NT2/D1 (cell line): ENCODE data around the gene LRP5.
"Not testable (repeated sequence)": the region's sequence is repeated elsewhere in the genome, so short reads cannot be mapped to it uniquely, and the experiment has no call there.

Source experiments
- DNase-seq: peaks from one replicate; pipeline ENCODE4 v3.0.0-alpha.2; 2011; ENCODE audit warnings: low read depth, low spot score
- H3K27me3 ChIP-seq: 2 replicates; pipeline ENCODE4 v1.6.0; 2011; ENCODE audit warnings: mild to moderate bottlenecking; ENCODE audit not compliant: insufficient read length, insufficient read depth
- H3K36me3 ChIP-seq: 2 replicates; pipeline ENCODE4 v1.6.1; 2011; ENCODE audit warnings: mild to moderate bottlenecking, low read length, mixed read lengths; ENCODE audit not compliant: insufficient read depth, insufficient read length
- H3K4me1 ChIP-seq: 2 replicates; pipeline ENCODE4 v1.5.1; 2011; ENCODE audit not compliant: insufficient read depth, insufficient read length
- H3K4me3 ChIP-seq: 2 replicates; pipeline ENCODE4 v1.5.1; 2011; ENCODE audit warnings: low read depth; ENCODE audit not compliant: insufficient read length
- H3K9ac ChIP-seq: 2 replicates; pipeline ENCODE4 v1.6.0; 2011; ENCODE audit warnings: low read depth; ENCODE audit not compliant: insufficient read length
- H3K9me3 ChIP-seq: 2 replicates; pipeline ENCODE4 v1.5.1; 2011; ENCODE audit warnings: mild to moderate bottlenecking, low read length; ENCODE audit not compliant: insufficient read depth
- SUZ12 ChIP-seq: IDR thresholded peaks from 2 replicates; pipeline ENCODE4 v1.6.1; 2011; ENCODE audit not compliant: insufficient read length, insufficient read depth; ENCODE audit errors: extremely low read depth
- YY1 ChIP-seq: IDR thresholded peaks from 2 replicates; pipeline ENCODE4 v1.6.1; 2011; ENCODE audit not compliant: insufficient read length, insufficient read depth
- ZNF274 ChIP-seq: IDR thresholded peaks from 2 replicates; pipeline ENCODE4 v1.6.1; 2011; ENCODE audit warnings: mild to moderate bottlenecking, low read depth, low read length

Gene LRP5

DNA sequence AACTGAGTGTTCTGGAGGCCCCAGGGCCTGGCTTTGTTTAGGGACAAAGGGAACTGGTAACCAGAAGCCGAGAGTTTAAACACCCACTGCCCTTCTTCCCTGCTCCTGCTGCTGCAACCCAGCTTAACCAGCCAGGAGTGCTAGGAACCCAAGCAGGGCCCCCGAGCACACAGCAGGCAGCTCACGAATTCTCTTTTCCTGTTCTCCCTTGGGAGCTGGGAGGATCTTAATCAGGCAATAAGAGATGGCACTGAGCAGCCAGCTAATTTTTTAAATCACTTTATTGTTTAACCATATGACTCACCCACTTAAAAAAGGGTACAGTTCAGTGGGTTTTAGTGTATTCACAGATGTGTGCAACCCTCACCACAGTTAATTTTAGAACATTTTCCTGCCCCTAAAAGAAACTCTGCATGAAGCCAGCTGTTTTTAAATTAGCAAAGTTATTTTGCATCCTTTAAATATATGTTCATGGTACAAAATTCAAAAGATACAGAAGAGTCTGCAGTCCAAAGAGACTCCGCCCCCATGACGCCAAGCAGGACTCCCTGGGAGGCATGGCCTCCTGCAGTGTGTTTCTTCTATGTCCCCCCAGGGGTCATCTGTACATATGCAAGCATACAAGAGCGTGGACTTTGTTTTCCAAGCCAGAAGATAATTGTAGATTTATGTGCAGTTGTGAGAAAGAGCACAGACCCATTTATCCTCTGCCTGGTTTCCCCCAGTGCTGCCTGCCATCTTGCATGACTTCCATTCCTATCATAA lies 129.3 kb downstream of the LRP5 start:
- no peaks in the 10 kb centered on the region for H3K9me3 ChIP-seq
- H3K9ac ChIP-seq, result no peak overlapping the region
- DNase-seq, result no peak
- peaks cover 30% of the 10 kb centered on the region for H3K4me1 ChIP-seq
- H3K27me3 ChIP-seq, result no peaks in the 10 kb centered on the region
- TF ChIP-seq ZNF274 (no peak), YY1 (no peak), SUZ12 (no peak)
- H3K36me3 ChIP-seq, result peaks cover 41% of the 10 kb centered on the region
- H3K4me3 ChIP-seq, result no peak overlapping the region

DNA sequence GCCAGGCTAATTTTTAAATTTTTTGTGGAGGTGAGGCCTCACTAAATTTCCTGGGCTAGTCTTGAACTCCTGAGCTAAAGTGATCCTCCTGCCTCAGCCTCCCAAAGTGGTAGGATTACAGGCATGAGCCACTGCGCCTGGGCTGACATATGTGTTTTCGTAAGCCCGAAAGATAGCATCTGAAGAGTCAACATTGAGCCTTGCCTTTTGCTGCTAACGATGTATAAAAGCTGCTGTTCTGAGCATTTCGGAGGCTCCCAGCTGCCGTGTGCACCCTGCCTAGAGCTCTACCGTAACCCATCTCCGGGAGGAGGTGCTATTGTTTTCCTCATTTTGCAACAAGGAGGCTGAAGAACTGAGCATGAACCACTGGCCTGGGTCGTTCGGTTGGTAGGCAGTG lies 130.0 kb downstream of the LRP5 start:
- Histone ChIP-seq H3K36me3 (peaks cover 44% of the 10 kb centered on the region), H3K27me3 (no peaks in the 10 kb centered on the region), H3K4me3 (no peak overlapping the region), H3K4me1 (peaks cover 30% of the 10 kb centered on the region), H3K9ac (no peak overlapping the region), H3K9me3 (no peaks in the 10 kb centered on the region)
- no peak for DNase-seq
- no peak for TF ChIP-seq SUZ12
- TF ChIP-seq ZNF274, result no peak
- no peak for TF ChIP-seq YY1

DNA sequence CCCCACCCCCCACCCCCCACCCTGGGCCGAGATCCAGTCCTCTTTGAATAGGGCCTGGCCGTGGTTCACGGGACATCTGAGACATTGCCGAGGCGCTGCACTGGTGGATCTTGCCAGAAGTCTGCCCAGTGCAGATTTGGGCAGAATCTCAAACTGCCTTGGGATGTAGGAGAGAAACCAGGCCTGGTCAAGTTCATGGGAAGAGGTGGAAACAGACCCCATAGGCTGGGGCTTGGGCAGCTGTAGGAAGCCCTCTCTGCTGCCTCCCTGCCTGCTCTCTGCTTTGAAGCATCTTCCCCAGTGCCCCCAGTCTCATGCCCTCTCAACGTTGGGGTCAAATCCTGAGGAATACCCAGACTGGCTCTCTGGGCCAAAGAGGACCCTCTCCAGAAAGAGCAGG lies 132.2 kb downstream of the LRP5 start:
- TF ChIP-seq YY1, result no peak
- no peak for TF ChIP-seq ZNF274
- TF ChIP-seq SUZ12, result no peak
- DNase-seq, result no peak

DNA sequence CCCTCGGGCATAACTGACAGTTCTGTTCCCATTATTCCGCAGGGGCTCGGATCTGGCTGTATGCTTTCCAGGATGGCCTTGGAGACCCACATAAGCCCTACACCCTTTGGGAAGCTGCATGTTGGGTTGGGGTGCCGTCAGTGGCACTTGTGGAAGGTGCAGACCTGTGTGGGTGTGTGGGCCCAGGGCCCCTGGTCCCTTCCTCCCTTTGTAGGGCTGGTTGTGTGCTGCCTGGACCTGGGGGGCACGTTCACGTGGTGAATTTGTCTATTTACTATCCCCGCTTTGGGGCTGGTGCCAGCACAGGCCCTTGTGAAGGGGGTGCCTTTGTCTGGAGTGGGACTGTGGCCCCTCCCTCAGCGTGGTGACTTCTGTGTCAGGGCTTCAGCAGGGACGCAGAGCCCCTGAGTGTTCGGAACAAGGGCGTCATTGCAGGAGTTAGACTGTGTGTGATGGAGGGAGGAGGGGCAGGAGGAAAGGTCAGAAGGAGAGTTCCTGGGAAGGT lies 133.2 kb downstream of the LRP5 start:
- Histone ChIP-seq H3K4me1 (peaks cover 17% of the 10 kb centered on the region), H3K9ac (no peak overlapping the region), H3K9me3 (no peaks in the 10 kb centered on the region), H3K36me3 (peaks cover 42% of the 10 kb centered on the region), H3K4me3 (no peak overlapping the region), H3K27me3 (no peaks in the 10 kb centered on the region)
- DNase-seq, result no peak
- TF ChIP-seq SUZ12, result no peak
- TF ChIP-seq ZNF274, result no peak
- TF ChIP-seq YY1, result no peak

More for the DNA sequence above, 132.2 kb downstream of the LRP5 start:
- Histone ChIP-seq H3K4me3 (no peak overlapping the region), H3K9me3 (no peaks in the 10 kb centered on the region), H3K4me1 (peaks cover 26% of the 10 kb centered on the region), H3K36me3 (peaks cover 41% of the 10 kb centered on the region), H3K27me3 (no peaks in the 10 kb centered on the region), H3K9ac (no peak overlapping the region)

DNA sequence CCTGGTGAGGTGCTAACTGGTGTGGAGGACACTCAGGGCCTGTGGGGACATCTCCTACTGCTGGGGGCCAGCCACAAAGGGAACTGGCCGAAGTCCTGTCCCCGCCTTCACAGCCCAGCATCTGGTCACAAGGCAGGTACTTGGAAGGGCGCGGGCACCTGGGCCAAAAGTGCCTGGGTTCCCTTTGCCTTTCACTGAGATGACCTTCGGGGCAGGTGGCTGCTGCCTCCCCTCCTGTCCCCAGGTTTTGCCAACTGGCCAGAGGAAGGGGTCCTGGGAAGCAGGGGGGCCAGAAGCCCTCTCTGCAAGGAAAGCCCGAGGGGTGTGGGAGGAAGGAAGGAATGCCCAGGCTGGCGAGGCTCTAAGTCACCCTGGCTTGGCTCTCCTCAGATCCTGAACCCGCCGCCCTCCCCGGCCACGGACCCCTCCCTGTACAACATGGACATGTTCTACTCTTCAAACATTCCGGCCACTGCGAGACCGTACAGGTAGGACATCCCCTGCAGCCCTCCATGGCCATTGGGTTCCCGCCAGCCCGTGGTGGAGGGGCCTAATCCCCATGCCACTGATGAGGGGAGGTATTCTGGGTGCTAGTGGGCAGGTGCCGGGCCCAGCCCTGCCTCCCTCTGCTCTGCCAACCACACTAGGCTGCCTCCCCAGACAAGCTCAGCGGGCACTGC lies 133.8 kb downstream of the LRP5 start:
- no peaks in the 10 kb centered on the region for H3K27me3 ChIP-seq
- H3K9ac ChIP-seq, result no peak overlapping the region
- peaks cover 16% of the 10 kb centered on the region for H3K4me1 ChIP-seq
- no peaks in the 10 kb centered on the region for H3K9me3 ChIP-seq
- no peak for DNase-seq
- no peak overlapping the region for H3K4me3 ChIP-seq
- TF ChIP-seq SUZ12, result no peak
- TF ChIP-seq YY1, result no peak
- H3K36me3 ChIP-seq, result peaks cover 42% of the 10 kb centered on the region

DNA sequence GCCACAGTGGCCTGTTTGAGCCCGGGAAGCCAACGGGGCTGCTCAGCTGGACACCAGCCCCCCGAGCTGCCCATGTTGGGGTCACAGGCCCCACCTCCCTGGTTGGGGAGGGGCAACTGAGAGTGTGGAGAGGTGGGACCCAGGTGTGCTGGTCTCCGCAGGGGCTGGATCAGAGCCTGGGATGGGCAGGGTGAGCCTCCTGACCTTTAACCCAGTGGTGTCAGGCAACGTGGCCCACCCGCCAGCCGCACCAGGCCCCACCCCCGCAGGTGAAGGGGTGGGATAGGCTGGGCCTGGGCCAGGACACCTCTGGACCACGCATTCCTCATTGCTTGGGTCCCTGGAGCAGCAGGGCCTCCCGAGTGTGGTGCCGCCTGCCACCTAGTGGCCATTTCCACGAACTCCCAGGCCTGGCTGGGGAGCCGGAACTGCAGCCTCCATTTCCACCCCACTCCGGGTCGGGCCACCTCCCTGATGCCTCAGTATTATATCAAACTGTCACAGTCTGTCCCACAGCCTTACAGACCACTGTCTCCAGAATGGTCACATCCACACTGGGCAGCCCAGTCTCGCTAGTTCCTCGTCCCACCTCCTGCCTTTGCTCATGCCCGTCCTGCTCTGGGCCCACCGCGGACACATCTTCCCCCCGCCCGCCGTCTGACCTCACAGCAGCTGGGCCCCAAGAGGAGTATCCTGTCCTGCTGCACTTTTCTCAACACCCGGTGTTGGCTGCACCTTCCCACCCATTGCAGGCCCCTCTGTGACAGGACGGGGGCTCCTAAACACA lies 134.8 kb downstream of the LRP5 start:
- Histone ChIP-seq H3K36me3 (peaks cover 42% of the 10 kb centered on the region), H3K9ac (peak overlapping the region; percentile 36), H3K9me3 (no peaks in the 10 kb centered on the region), H3K4me3 (no peak overlapping the region), H3K27me3 (no peaks in the 10 kb centered on the region), H3K4me1 (peaks cover 16% of the 10 kb centered on the region)
- peak; percentile 70 for DNase-seq
- TF ChIP-seq YY1, result no peak

DNA sequence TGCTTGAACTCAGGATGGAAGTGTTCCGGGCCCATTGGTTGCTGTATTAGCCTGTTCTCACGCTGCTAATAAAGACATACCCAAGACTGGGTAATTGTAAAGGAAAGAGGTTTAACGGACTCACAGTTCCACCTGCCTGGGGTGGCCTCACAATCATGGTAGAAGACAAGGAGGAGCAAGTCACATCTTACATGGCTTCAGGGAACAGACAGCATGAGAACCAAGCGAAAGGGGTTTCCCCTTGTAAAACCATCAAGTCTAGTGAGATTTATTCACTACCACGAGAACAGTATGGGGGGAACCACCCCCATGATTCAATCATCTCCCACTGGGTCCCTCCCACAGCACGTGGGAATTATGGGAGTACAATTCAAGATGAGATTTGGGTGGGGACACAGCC lies 135.5 kb downstream of the LRP5 start:
- not testable (repeated sequence) for H3K27me3 ChIP-seq, H3K9ac ChIP-seq, H3K9me3 ChIP-seq, DNase-seq, H3K4me1 ChIP-seq, H3K4me3 ChIP-seq
- H3K36me3 ChIP-seq, result peaks cover 36% of the 10 kb centered on the region
